Midbrain (tissue), 1 donor: Measurements from ENCODE around the gene PRKAG3.
A peak's percentile ranks its signal among the peaks of the same experiment; 100 is the strongest.

ENCODE experiments used
- DNase-seq: peaks from one replicate; lab custom pipeline; 2025; lab: John Stamatoyannopoulos, UW

PRKAG3 gene

GRCh38 chr2:218814540-218815243 is 16.9 kb downstream of the PRKAG3 start:
- DNase-seq = no peak

GRCh38 chr2:218813771-218814460 is 17.7 kb downstream of the PRKAG3 start:
- DNase-seq = no peak

- no peak for DNase-seq
Measured at GRCh38 chr2:218812861-218813260, 18.7 kb downstream of the PRKAG3 start.

- DNase-seq = no peak
Measured at GRCh38 chr2:218812096-218812815, 19.3 kb downstream of the PRKAG3 start.

GRCh38 chr2:218811382-218811781 is 20.2 kb downstream of the PRKAG3 start:
- DNase-seq = no peak

DNA sequence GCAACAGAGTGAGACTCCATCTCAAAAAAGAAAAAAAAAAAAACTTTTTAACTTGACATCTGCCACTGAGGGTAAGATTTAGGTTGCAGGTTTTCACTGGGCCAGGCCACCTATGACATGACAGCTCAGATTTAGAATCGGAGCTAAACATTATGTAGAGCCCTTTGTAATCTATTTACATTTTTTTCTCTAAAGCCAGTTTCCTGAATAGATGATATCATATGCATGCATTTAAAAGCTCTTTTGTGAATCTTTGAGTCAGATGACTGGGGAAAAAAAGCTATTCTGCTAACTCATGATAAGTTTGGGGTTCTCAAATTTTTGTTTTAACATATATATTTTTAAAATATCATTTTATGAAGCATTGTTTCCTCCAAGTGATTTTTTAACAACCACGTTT is 21.3 kb downstream of the PRKAG3 start:
- no peak for DNase-seq

DNA sequence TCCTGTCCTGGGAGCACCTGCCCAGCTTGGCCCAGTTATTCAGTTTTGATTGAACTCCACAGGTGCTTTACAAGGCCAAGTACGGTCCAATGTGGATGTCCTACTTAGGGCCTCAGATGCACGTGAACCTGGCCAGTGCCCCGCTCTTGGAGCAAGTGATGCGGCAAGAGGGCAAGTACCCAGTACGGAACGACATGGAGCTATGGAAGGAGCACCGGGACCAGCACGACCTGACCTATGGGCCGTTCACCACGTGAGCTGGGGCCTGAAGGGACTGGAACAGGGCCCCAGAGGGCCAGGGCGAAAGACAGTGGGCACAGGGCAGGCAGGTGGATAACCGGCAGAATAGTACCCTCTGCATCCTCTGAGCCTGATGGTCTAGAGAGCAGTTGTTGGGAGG is 22.1 kb downstream of the PRKAG3 start:
- DNase-seq = no peak

- DNase-seq = no peak
Measured at GRCh38 chr2:218807626-218808025, 24.0 kb downstream of the PRKAG3 start.

DNA sequence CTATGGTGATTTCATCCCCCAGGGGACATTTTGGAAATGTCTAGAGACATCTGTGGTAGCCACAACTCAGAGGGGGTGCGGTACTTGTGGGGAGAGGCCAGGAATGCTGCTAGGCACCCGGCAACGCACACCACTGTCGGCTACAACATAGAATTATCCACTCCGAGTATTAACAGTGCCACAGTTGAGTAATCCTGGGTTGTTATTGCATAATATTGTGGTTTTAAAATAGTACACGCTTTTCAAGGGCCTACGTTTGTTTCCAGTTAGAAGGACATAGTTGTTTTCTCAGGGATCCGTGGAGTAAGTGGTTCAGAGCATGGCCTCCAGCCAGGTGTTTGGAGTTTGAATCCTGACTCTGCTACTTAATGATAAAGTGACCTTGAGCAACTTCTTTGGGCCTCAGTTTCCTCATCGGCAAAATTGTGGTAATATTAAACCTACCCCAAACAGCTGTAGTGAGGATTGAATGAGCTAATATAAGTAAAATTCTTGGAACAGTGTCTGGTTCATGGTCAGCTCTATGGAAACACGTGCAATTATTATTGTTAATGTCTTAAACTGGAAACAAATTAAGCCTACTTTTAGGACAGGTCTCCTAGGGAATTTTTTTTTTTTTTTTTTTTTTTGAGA is 25.1 kb downstream of the PRKAG3 start:
- DNase-seq = peak; percentile 19

GRCh38 chr2:218805627-218806026 is 26.0 kb downstream of the PRKAG3 start:
- DNase-seq = no peak

GRCh38 chr2:218804817-218805216 is 26.8 kb downstream of the PRKAG3 start:
- DNase-seq = no peak

DNA sequence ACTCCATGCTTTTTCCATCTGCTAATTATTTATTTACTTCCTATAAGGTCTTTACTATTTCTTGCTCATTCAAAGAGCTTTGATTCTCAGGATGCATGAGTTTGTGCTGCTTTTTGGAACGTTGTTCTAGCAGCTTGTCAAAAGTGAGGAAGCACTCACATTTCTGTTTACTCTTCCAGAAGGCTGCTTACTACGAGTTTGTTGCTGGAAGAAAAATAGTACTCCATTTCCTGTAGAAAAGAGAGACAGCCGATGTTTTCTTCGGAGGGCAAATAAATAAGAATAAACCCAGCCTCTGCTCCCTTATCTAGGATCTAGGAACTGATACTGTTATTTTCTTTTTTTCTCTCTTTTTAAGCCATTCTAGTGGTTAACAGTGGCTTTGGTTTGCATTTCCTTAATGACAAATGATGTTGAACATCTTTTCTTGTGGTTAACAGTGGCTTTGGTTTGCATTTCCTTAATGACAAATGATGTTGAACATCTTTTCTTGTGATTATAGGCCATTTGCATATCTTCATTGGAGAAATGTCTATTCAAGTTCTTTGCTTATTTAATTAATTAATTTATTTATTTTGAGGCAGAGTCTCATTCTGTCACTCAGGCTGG is 29.1 kb downstream of the PRKAG3 start:
- DNase-seq = no peak

DNA sequence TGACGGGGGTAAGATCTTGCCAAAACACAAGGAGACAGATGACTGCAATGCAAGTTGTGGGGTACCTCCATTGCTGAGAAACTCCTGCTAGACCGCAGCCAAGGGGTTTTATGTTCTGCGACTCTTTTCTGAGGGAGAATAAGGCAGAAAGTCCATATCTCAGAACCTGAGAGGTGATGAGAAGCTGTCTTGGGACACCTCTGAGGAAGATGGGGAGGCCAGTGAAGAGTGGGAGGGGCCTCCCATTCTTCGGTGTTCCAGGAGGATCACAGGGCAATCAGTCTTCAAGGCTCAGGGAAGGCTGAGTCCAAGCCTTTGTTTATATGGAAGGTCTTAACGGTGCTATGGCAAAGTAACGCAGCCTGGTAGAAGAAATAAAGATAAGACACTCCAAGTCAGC is 31.6 kb downstream of the PRKAG3 start:
- DNase-seq = no peak

- no peak for DNase-seq
Measured at GRCh38 chr2:218798767-218799504, 32.7 kb downstream of the PRKAG3 start.

DNA sequence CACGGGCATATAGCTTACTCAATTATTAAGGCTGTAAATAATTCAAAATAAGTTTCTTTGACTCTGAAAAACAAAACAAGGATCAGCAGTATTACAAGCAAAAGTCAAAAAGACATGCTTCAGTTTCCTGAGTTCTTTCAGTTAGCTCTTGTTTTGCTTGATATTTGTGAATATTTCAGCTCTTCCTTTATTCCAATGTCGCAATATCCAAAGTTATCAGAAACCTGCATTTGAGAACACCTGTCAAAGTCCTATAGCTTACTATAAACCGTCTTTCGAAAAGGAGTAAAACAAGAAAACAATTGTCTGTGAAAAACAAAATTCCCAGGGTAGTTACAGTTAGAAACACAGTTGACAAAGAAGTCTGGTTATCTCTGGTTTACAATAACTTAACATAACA is 34.9 kb downstream of the PRKAG3 start:
- no peak for DNase-seq

GRCh38 chr2:218792433-218792832 is 39.2 kb downstream of the PRKAG3 start:
- DNase-seq = no peak

DNA sequence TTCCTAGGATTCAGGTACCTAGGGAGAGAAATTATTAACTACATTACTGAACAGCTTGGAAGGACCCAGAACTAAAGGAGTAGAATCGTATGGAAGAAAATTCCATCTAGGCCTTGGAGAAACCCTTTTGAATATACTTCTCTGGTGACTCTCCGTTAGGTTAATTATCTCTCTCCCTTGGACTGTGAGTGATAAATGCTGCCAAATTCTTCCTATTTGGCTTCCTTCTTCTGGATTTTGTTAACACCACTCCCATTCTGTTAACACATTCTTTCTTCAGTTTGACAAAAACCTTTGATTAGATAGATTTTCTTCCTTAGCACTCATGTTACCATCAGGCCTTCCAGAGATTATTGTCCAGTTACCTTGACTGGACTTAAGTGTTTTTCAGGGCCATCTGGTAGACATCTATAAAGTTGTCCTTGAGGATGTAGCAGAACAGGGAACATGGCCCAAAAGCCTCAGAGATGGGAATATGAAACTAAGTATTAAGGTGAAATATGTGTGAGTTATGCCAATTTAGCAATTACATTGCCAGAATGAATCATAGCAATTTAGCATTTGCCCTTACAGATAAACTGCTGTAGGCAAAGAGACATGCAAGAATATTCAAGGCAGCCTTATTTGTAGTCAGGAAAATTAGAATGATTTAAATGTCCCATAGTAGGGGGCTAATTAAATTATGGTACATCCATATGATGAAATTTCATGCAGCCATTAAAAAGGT is 42.9 kb downstream of the PRKAG3 start:
- DNase-seq = no peak

DNA sequence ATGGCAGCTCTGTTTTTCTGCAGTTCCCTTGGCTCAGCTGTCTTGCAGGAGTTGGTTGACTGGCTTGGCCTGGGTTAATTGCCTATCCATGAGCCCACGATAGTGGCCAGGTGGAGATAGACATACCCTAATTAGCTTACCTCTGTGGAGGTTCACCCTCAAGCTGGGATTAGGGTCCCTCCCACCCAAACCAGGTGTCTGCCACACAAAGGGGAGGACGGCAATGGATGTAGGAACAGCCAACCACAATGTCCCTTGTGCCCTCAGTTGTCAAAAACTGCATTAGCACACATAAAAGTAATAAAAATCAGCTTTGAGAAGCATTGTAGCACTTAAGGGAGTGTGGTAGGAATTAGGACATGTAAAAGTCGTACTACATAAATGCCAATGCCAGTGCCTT is 45.5 kb downstream of the PRKAG3 start:
- DNase-seq = no peak

- no peak for DNase-seq
Measured at GRCh38 chr2:218785103-218785502, 46.5 kb downstream of the PRKAG3 start.

DNA sequence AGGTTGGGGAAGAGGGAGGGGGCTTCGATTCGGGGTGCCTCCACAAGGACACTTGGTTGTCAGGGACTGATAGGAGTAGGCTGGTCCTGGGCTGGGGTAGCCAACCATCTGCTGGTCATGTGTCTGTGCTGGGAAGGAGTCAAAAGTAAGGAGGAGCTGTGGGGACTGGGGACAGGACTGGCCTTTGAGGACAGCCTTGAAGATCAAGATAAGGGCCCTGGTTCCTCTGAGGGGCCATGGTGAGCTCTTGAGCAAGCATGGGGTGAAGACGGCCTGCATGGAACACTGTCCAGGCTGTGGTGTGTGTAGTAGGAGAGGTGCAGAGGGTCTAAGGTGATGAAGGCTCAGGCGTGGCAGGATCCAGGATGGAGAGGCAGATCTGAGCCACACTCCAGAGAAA is 47.9 kb downstream of the PRKAG3 start:
- DNase-seq = no peak

DNA sequence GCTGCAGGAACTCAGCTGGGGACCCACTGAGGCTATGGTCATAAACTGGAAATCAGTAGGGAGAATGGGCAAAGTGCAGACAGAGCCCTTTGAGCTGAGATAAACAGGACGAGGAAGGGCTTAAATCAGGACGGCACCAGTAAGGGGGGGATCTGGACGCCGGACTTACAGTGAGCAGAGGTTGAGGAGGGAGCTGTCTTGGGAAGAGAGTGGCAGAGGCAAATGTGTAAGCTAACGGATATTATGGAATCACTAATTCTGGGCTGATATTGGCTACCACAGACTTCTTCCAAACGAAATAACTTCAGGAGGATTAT is 49.1 kb downstream of the PRKAG3 start:
- peak; percentile 42 for DNase-seq
